Measurements from ENCODE around the gene ARL17A.
"Not testable (repeated sequence)": the region's sequence is repeated elsewhere in the genome, so short reads cannot be mapped to it uniquely, and the experiment has no call there.

- not testable (repeated sequence) for TF ChIP-seq SUZ12 (IDR thresholded peaks at IDR 0.05); L3MBTL2 (conservative IDR thresholded peaks at IDR 0.05); SP1 (IDR thresholded peaks at IDR 0.05); TARDBP (IDR thresholded peaks at IDR 0.05); FOXK2 (IDR thresholded peaks at IDR 0.05); BHLHE40 (IDR thresholded peaks at IDR 0.05; ENCODE audit: borderline replicate concordance); FOXA1 (IDR thresholded peaks at IDR 0.05); ELF4 (IDR thresholded peaks at IDR 0.05); FOXM1 (IDR thresholded peaks at IDR 0.05; ENCODE audit: borderline replicate concordance)
Measured at GRCh38 chr17:46603125-46603524, 23.6 kb upstream of the ARL17A start.

All from HEK293T (cell line).